GM19043 (cell line): ENCODE results near the gene SPSB1.

Source experiments
- ATAC-seq: cut with Tn5 transposase; IDR thresholded peaks from one replicate; pipeline ENCODE4 v1.9.1; 2021; ENCODE audit warnings: low read depth; ENCODE audit not compliant: unreplicated experiment

SPSB1 gene

DNA sequence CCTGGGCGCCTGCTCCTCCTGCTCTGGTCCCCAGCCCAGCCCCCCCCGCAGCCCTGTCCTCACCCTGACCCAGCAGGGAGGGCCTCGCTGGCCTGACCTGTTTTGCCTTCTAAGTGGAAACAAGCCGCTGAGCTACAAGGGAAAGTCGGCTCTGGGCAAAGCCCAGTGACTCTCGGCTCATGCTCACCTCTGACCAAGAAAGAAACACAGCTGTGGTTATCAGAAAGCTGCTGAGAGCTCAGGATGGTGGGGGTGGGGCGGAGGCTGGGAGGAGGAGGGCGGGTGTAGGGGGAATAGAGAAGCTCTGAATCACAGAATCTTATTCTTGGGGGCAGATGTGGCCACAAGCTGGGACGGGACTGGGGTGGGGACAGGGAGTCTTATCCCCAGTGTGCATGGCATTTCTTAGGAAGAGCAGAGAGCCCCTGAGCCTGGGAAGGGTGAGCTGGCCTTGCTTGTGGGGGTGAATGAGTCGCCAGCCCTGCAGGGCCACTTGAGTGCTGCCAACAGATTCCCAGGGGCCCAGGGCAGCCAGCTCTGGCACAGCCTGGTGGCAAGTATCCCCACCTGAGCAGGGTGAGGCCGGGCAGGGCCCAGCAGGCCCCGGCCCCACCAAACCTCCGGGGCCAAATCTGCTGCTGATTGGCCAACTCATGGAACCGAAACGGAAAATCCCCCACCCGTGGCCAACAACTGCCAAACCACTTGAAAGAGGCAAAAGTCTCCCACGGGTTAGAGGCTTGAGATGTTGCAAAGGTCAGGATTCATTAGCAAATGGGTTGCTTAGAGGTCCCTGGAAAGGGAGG, 120.6 kb downstream of the SPSB1 start:
- ATAC-seq = peak; percentile 67

GRCh38 chr1:9413877-9414213, 121.2 kb downstream of the SPSB1 start:
- ATAC-seq = no peak

- ATAC-seq = no peak
Measured at GRCh38 chr1:9416506-9416905, 123.8 kb downstream of the SPSB1 start.

DNA sequence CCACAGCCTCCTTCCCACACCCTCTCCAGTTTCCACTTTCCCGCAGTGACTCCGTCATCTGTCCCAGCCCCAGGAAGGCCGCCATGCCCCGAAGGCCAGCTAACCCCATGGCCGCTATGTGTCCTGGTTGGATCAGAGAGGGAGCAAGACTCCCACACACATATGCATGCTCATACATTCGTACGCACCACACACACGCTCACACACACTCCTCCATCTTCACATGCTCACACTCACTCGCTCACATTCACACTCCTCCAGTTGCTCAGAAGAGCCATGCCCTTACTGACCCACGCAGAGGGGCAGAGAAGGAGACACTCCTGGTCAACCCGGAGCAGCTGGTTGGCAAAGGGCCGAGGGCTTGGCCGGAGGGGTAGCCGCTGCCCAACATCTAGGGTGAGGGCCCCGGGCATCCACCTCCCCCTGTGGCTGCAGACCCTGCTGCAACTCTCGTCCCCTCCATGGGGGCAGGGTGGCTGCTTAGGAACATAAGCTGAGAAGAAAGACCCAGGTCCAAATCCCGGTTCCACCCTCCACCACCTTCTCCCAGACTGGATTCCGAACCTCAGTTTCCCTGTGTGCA, 124.3 kb downstream of the SPSB1 start:
- no peak for ATAC-seq

DNA sequence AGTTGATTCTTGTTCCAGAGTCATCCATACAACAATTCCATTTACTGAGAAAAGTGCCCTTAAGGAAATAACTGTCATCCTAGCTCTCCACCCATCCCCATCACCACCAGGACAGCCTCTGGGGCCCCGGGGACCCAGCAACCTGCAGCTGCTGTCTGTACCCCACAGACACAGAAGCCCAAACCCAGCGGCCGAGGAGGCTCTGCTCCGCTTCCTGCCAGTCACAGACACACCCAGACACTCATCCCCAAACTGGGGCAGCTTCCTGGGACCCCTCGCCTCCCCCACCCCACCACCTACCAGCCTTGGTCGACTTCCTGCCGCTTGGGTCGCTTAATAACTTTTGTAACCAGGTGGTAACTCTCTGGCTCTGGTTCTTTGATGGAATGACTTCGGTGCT, 125.0 kb downstream of the SPSB1 start:
- no peak for ATAC-seq

DNA sequence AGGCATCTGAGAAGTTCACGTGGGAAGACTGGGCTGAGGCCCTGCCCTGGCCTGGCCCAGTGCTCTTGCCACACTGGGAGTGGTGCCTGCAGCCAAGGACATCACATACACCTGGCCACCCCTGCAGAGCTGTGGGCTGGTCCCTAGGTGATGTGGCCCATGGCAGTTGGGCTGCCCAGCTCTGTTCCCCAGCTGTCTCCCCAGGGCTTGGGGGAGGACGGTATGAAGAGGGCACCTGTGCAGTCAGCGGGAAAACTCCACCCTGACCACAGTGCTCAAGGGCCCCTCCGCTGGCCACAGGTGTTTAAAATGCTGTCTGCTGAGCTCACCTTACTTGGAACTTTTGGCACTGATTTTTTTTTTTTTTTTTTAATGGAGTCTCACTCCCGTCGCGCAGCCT, 126.2 kb downstream of the SPSB1 start:
- no peak for ATAC-seq
